ENCODE measurements around the gene TREH.
"Not testable (repeated sequence)": the region's sequence is repeated elsewhere in the genome, so short reads cannot be mapped to it uniquely, and the experiment has no call there.

DNA sequence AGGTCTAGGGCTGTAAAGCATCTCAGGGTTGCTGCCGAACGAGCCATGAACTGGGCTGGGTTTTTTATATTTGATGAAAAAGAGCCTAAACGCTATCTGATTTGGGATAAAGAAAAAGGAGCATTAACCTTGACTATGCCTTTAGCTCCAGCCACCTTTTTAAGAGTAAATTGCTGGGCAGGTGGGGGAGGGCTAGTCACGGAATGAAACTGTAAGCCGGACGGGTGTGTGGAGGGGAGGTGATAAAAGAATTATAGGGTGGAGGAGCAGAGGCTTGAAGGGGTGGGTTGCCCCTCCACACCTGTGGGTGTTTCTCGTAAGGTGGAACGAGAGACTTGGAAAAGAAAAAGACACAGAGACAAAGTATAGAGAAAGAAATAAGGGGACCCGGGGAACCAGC, 41.3 kb upstream of the TREH start:
- TF ChIP-seq, protein P1, sequence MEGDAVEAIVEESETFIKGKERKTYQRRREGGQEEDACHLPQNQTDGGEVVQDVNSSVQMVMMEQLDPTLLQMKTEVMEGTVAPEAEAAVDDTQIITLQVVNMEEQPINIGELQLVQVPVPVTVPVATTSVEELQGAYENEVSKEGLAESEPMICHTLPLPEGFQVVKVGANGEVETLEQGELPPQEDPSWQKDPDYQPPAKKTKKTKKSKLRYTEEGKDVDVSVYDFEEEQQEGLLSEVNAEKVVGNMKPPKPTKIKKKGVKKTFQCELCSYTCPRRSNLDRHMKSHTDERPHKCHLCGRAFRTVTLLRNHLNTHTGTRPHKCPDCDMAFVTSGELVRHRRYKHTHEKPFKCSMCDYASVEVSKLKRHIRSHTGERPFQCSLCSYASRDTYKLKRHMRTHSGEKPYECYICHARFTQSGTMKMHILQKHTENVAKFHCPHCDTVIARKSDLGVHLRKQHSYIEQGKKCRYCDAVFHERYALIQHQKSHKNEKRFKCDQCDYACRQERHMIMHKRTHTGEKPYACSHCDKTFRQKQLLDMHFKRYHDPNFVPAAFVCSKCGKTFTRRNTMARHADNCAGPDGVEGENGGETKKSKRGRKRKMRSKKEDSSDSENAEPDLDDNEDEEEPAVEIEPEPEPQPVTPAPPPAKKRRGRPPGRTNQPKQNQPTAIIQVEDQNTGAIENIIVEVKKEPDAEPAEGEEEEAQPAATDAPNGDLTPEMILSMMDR (IDR thresholded peaks at IDR 0.05) = not testable (repeated sequence)
- TF ChIP-seq POLR2AphosphoS5 (IDR thresholded peaks at IDR 0.05; ENCODE audit: low read depth, low read length); SIN3A (IDR thresholded peaks at IDR 0.05; ENCODE audit: borderline replicate concordance, insufficient read depth, low read depth, low read length): not testable (repeated sequence)
